HG03175 (cell line): ENCODE results near the gene PGS1.
A peak's percentile ranks its signal among the peaks of the same experiment; 100 is the strongest.

ENCODE experiments used
- ATAC-seq: cut with Tn5 transposase; IDR thresholded peaks from one replicate; pipeline ENCODE4 v1.9.1; 2021; ENCODE audit warnings: mild to moderate bottlenecking, moderate library complexity; ENCODE audit not compliant: unreplicated experiment

PGS1 gene

DNA sequence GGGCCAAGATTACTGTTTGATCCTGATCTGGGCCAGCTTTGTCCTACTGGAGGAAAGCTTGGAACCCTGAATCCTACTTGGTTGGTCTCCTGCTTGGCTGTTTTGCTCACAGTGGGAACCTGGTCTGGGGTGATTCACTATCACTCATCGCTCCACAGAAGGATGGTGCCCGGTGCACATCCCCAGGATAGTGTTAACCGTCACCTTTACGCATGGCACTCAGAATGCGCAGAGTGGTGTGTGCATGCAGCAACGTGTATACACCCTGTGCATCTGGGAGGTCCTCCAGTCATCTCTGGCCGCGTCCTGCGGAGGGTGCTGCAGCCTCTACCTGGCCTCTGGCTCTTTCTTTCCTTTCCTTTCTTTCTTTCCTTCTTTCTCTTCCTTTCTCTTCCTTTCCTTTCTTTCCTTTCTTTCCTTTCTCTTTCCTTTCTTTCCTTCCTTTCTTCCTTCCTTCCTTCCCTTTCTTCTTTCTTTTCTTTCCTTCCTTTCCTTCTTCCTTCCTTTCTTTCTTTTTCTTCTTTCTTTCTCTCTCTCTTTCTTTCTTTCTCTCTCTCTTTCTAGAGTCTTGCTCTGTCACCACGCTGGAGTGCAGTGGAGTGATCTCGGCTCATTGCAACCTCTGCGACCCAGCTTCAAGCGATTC is 31.7 kb upstream of the PGS1 start:
- ATAC-seq = no peak

DNA sequence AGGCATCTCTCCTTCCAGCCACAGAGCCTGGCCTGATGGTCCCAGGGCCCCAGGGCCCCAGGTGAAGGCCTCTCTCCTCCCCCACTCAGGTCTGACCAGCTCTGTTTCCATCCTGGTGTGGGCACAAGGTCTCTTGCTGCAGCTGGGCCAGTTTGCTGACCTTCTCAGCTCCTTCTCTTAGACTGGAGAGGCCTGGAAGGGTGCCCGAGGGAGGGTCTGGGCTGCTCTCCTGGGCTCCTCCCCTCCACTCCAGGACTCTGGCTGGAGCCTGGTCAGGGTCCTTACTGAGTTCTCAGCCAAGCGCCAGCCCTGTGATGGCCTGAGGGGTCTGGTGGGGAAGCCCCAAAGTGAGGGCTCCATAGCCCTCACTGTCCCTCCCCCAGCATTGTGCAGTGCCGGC is 31.0 kb upstream of the PGS1 start:
- ATAC-seq = no peak

DNA sequence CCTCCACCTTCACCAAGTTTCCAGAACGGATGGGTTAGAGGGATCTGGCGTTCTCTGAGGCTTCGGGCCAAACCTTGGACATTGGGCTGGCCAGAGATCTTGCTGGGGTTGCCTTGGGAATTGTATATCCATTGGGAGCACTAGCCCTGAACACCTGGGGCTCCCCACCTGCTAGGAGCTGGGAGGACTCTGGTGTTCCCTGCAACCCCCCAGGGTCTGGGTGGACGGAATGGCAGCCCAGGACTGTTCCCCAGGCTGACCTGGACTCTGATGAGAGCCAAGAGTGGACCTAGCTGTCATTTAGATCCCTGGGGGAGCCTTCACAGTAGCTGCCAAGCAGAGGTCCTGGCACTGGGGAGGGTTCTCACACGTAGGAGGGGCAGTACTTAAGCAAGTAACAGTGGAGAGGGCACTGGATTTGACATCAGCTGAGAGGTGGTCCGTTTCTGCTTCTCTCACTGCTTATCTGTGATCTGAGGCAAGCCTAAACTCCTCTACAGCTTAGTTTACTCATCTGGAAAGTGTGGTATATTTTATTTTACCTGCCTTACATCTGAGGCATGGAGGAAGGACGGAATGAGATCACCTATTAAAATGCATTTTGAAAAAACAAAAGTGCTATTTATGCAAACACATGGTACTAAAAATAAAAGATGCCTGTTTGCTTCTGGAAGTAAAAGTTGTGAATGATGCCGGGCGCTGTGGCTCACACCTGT is 30.2 kb upstream of the PGS1 start:
- no peak for ATAC-seq

- ATAC-seq = no peak
Measured at GRCh38 chr17:78349891-78350642, 28.4 kb upstream of the PGS1 start.

DNA sequence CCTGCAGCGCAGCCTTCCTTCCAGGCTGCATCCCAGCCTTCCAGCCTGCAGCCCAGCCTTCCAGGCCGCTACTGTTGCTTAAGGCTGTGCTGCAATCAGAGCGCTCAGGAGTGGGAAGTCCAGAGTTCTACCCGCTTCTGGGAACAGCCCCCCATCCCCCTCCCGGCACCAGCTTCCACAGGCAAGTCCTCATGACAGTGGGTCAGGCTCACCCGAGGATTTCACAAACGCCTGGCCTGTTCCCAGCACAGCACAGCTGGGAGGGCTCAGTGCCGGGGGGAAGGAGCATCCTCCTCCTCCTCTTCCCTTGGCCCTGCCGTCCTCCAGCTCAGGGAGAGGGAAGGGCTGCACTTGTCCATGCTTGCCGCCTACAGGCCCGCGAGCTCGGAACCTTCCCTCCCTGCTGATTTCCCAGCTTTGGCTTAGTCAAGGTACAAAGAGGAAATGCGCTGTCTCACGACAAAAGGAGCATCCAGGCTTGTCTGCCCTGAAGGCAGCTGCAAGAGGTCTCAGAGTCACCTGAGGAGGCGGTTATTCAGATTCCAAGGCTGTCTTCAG is 26.9 kb upstream of the PGS1 start:
- no peak for ATAC-seq

DNA sequence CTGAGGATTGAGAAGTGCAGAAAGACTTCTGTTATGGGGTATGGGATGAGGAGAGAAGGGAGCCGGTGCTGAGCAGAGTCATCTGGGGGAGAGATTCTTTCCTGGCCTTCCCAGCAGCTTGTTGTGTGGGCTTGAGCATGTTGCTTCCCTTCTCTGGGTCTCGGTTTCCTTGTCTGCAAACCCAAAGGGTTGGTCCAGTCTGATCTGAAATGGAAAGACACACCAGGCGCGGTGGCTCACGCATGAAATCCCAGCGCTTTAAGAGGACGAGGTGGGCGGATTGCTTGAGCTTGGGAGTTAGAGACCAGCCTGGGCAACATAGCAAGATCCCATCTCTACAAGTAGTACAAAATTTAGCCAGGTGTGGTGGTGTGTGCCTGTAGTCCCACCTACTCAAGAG is 24.6 kb upstream of the PGS1 start:
- ATAC-seq = no peak

- no peak for ATAC-seq
Measured at GRCh38 chr17:78355045-78355641, 23.3 kb upstream of the PGS1 start.

DNA sequence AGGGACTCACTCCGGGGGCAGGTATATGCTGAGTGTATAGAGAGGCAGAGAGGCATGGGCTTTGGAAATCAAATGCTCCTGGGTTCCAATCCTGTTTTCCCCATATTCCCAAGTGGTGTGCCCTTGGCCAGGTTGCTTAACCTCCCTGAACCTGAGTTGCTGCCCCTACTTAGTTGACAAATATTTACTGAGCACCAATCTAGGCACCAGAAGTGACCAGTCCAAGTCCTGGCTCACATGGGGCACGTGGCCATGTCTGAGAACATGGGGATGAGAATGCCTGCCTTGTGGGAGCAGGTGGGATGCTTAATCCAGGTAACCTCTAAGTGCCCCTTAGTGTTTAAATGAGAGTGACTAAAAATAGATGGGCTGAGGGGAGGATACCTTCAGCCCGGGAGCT is 22.7 kb upstream of the PGS1 start:
- no peak for ATAC-seq

- ATAC-seq = peak; percentile 68
Measured at GRCh38 chr17:78356101-78356713, 22.2 kb upstream of the PGS1 start.

DNA sequence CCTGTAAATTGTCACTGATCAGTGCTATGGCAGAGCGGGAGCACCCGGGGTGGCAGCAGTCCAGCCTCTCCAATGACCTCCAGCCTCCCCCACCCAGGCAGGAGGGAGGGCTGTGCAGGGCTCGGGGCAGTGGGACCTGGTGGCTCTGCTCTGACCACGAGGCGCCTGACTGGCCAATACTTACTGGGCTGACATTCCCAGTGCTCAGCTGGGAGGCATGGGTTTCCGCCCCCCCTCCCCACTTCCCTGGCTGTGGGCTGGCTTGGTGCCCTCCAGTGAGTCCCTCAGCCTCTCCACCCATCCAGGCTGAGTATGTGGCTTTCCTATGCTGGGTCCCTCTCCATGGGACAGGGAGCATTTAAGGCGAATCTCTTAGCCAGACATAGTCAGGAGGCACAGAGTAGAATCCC is 21.3 kb upstream of the PGS1 start:
- ATAC-seq = no peak

- ATAC-seq = no peak
Measured at GRCh38 chr17:78357672-78358537, 20.5 kb upstream of the PGS1 start.

DNA sequence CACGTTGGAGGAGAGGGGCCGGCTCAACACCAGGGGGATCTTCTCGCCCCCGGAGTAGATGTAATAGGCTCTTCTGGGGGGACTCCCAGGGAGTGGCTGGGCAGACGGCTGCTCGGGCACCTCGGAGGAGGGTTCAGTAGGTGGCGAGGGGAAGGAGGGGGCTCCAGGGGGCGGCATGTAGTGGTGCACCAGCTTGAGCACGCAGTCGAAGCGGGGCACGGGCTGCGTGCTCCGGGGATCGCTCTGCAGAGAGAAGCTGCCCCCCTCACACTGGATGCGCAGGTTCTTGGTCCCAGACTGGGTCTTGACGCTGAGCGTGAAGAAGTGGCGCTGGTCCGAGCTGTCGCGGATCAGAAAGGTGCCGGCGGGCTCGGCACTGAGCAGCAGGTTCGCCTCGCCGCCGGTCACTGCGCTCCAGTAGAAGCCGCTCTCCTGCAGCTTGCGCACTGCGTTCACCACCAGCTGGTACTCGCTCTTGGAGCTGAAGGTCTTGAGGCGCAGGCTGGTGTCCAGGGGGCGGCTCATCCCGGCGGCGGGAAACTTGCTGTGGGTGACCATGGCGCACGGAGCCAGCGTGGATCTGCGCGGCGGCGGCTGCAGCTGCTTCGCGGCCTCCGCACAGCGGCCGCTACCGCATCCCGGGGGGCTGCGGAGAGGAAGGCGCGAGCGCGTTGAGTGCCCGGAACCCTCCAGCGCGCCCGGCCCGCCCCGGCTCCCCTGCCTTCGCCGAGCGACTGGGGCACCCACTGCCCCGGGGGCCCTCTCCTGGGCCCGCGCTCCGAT is 19.7 kb upstream of the PGS1 start:
- ATAC-seq = no peak

- no peak for ATAC-seq
Measured at GRCh38 chr17:78359321-78359996, 19.0 kb upstream of the PGS1 start.

DNA sequence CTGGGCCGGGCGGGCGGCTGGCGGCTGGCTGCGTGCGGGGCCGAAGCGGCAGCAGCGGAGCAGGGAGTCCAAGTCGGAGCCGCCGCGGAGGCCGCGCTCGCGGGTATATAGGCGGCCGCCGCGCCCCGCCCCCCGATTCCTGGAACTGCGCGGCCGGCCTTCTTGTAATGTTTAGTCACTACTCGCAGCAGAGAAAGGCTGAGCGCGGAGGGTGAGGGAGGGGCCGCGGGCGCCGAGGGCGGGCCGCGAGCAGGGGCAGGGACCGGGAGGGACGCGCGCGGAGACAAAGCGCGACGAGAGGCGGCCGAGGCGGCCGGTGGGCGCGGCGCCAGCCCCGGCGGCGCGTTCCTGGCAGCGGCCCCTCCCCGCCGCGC is 18.5 kb upstream of the PGS1 start, which contains the start of gene SOCS3:
Gene SOCS3, minus strand, starts transcription at position 81 of the 374 bp plus-strand sequence. CDS start 982 bp downstream, outside the sequence.
- no peak for ATAC-seq

DNA sequence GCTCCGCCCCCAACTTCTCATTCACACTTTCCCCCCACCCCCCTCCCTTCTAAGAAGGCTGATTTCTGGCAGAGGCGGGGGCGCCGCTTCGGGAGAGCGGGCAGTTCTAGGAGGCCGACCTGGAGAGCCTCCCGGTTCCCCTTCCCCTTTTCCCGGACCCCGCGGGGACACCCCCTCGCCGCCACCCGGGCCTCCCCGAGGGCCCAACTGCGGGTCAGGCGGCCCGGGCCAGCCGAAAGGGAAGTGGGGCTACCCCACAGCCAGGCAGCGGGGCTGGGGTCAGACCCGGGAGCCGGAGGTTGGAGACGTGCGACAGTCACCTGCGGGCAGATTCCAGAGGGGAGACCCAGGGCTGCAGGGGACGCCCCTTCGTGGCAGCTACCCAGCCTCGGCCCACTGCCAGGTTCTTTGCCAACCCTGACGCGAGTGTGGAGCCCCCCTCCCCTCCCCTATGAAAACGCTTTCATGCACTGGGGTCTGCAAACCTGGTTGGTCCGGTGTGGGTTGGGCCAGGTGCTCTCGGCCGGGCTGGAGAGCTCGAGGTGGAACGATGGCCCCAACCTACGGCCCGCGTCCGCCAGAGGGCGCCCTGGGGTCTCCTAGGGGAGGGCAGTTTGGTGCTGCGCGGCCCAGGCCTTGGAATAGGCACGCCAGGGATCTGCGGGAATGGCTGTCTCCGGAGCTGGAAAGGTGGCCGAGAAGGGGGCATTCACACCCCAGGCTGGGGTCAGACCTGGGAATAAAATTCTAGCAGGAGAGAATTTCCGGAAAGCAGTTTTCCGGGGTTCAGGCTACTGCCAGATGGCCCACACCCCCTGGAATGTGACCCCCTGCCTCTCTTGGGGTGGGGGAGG is 17.9 kb upstream of the PGS1 start:
- ATAC-seq = peak; percentile 30

GRCh38 chr17:78361225-78361701 is 17.2 kb upstream of the PGS1 start:
- ATAC-seq = no peak

- no peak for ATAC-seq
Measured at GRCh38 chr17:78362232-78362631, 16.2 kb upstream of the PGS1 start.
